CD4-positive, alpha-beta T cell treated with Interferon gamma for 1 hour (primary cell): ENCODE results near the gene STX1B.

Experiments
- DNase-seq: peaks from one replicate; pipeline ENCODE4 v3.0.0-alpha.2; 2020

The STX1B gene

GRCh38 chr16:30974348-30974747, 36.1 kb downstream of the STX1B start:
- DNase-seq = no peak

- no peak for DNase-seq
These were observed 37.6 kb downstream of the STX1B start for GRCh38 chr16:30972872-30973271.

GRCh38 chr16:30971298-30971697, 39.1 kb downstream of the STX1B start:
- no peak for DNase-seq

- DNase-seq = no peak
These were observed 41.1 kb downstream of the STX1B start for GRCh38 chr16:30969246-30969842.

- DNase-seq = no peak
These were observed 42.6 kb downstream of the STX1B start for GRCh38 chr16:30967795-30968194.

- DNase-seq = no peak
These were observed 44.3 kb downstream of the STX1B start for GRCh38 chr16:30966033-30966619.

- DNase-seq = no peak
These were observed 45.0 kb downstream of the STX1B start for GRCh38 chr16:30965436-30965835.

- no peak for DNase-seq
These were observed 45.7 kb downstream of the STX1B start for GRCh38 chr16:30964574-30965226.

GRCh38 chr16:30963925-30964511, 46.4 kb downstream of the STX1B start:
- DNase-seq = no peak

- no peak for DNase-seq
These were observed 49.1 kb downstream of the STX1B start for GRCh38 chr16:30961384-30961783.

- no peak for DNase-seq
These were observed 52.0 kb downstream of the STX1B start for GRCh38 chr16:30958175-30959079.

GRCh38 chr16:30957456-30958174, 52.8 kb downstream of the STX1B start, which contains the start of gene SETD1A:
Gene SETD1A (plus strand): TSS chr16:30957754. CDS start chr16:30958732, 978 bp downstream.
- peak; percentile 96 for DNase-seq

- peak; percentile 77 for DNase-seq
These were observed 53.6 kb downstream of the STX1B start for GRCh38 chr16:30956601-30957455.

- DNase-seq = no peak
These were observed 55.4 kb downstream of the STX1B start for GRCh38 chr16:30954993-30955392.

GRCh38 chr16:30953511-30954124, 56.8 kb downstream of the STX1B start:
- peak; percentile 63 for DNase-seq

GRCh38 chr16:30953111-30953510, 57.3 kb downstream of the STX1B start:
- DNase-seq = no peak

- no peak for DNase-seq
These were observed 58.7 kb downstream of the STX1B start for GRCh38 chr16:30951750-30952149.

- no peak for DNase-seq
These were observed 59.2 kb downstream of the STX1B start for GRCh38 chr16:30951193-30951592.

- DNase-seq = no peak
These were observed 59.8 kb downstream of the STX1B start for GRCh38 chr16:30950516-30951065.
